Testis (tissue), 2 donors: ENCODE measurements around the gene MNDA.

Source experiments
- CTCF ChIP-seq, 3 experiments: fragments of 450-650 bp in 2 of 3; fragments of 200-600 bp in 1 of 3; sonication (generic) in 1 of 3; IDR thresholded peaks; one replicate each; pipeline ENCODE4 v1.5.1; 2016 to 2019; ENCODE audit warnings: antibody characterized with exemption in 3 of 3, mild to moderate bottlenecking in 2 of 3, moderate library complexity in 1 of 3
- POLR2A ChIP-seq: fragments of 450-650 bp; IDR thresholded peaks from one replicate; pipeline ENCODE4 v1.6.1; 2017; ENCODE audit warnings: antibody characterized with exemption, mild to moderate bottlenecking, moderate library complexity

DNA sequence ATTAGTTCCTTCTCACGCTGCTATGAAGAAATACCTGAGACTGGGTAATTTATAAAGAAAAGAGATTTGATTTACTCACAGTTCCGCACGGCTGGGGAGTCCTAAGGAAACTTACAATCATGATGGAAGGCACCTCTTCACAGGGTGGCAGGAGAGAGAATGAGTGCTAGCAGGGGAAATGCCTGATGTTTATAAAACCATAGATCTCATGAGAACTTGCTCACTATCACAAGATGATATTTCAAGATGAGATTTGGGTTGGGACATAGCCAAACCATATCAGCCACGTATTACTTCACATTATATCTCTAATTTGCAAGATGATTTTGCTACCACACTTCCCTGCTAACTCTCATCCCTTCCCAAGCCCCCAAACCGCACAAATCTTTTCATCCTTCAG lies 9.1 kb downstream of the MNDA start:
- TF ChIP-seq CTCF (IDR thresholded peaks at IDR 0.05) (no peak), POLR2A (no peak)
